ENCODE data around the gene NHS. TPM values are rescaled to one million over a fixed set of nuclear protein-coding genes. Genes with fewer than 3 reads are reported as not detected.

The NHS gene
- total RNA-seq, 1 experiment from 2014 or later, result 5.7 TPM

GRCh38 chrX:17559728-17560379 lies 184.9 kb downstream of the NHS start:
- H2AFZ ChIP-seq (ENCODE audit: low read depth, low read length, poor library complexity, severe bottlenecking), result no peak overlapping the region
- H3K9me2 ChIP-seq (ENCODE audit: insufficient read depth), result no peaks in the 10 kb centered on the region
- peaks cover 20 to 28% of the 10 kb centered on the region in 2 experiments for H3K4me1 ChIP-seq (ENCODE audit: control insufficient read depth in 1 of 2, insufficient read depth in 2 of 2, low read length in 2 of 2)
- ChIA-PET CTCF (no interaction called here), POLR2A (no interaction called here), RAD21 (ENCODE audit: low non-redundant PET in 1 of 2, low total read pairs in 2 of 2, uncharacterized antibody in 2 of 2, unreplicated experiment in 2 of 2) (no interaction called here)
- BruUV-seq (replicated peaks), result no TSS peak
- DNase-seq (ENCODE audit: low read depth, low spot score) (peak; percentile 42), ATAC-seq (peak; percentile 94)
- H3K9me3 ChIP-seq (ENCODE audit: control insufficient read depth in 1 of 2, insufficient read depth in 1 of 2, low read depth in 1 of 2, low read length in 2 of 2), result no peaks in the 10 kb centered on the region
- H3K9ac ChIP-seq (ENCODE audit: low read length), result 0 out of 2 replicates have a peak overlapping the region, but pooled peaks have one; percentile 14
- peak overlapping the region in 1 of 2 experiments; percentile 39; a peak in 2 of 4 replicates for H3K4me3 ChIP-seq (replicated peaks in 1 of 2; ENCODE audit: low read depth in 1 of 2, low read length in 2 of 2)
- H3K27me3 ChIP-seq (ENCODE audit: insufficient read depth, low read length), result no peaks in the 10 kb centered on the region
- no peaks in the 10 kb centered on the region for H3K36me3 ChIP-seq (ENCODE audit: control insufficient read depth in 1 of 2, insufficient read depth in 2 of 2, low read length in 2 of 2)
- H3K27ac ChIP-seq (ENCODE audit: low read depth, low read length), result peak overlapping the region; percentile 52
- no peaks in the 10 kb centered on the region for H4K20me1 ChIP-seq (ENCODE audit: insufficient read depth)
- H3K79me2 ChIP-seq (ENCODE audit: insufficient read depth, low read length), result no peaks in the 10 kb centered on the region
- peak overlapping the region; percentile 60 for H3K4me2 ChIP-seq (ENCODE audit: low read length)
- intact Hi-C loops (cut with micrococcal nuclease), result no loop called here
- TF ChIP-seq CTCF (IDR thresholded peaks at IDR 0.05 in 2 of 3, conservative IDR thresholded peaks at IDR 0.05 in 1 of 3; ENCODE audit: borderline replicate concordance in 1 of 3, insufficient read depth in 1 of 3, low read depth in 2 of 3, low read length in 2 of 3), result no peak
- TF ChIP-seq SP1 (IDR thresholded peaks at IDR 0.05; ENCODE audit: low read depth), result peak; percentile 60
- no peak for TF ChIP-seq ATF3 (IDR thresholded peaks at IDR 0.05)
- TF ChIP-seq EGR1 (IDR thresholded peaks at IDR 0.05; ENCODE audit: low read depth), result no peak
- TF ChIP-seq ZFX (IDR thresholded peaks at IDR 0.05), result no peak
- TF ChIP-seq POLR2A (IDR thresholded peaks at IDR 0.05; ENCODE audit: borderline replicate concordance, extremely low read depth, insufficient read depth, insufficient read length), result no peak
- no peak for TF ChIP-seq MAX (IDR thresholded peaks at IDR 0.05)
- no peak for TF ChIP-seq POLR2AphosphoS5 (IDR thresholded peaks at IDR 0.05; ENCODE audit: low read depth, low read length)
- TF ChIP-seq ZBTB33 (IDR thresholded peaks at IDR 0.05; ENCODE audit: extremely low read depth, insufficient replicate concordance, low read length), result no peak
- peak; percentile 60 for TF ChIP-seq FOSL1 (IDR thresholded peaks at IDR 0.05; ENCODE audit: low read depth)
- TF ChIP-seq SRF (IDR thresholded peaks at IDR 0.05; ENCODE audit: low read depth), result no peak
- no peak for TF ChIP-seq TCF7L2 (IDR thresholded peaks at IDR 0.05; ENCODE audit: borderline replicate concordance, extremely low read depth, insufficient read depth, insufficient read length)
- TF ChIP-seq JUND (IDR thresholded peaks at IDR 0.05), result peak; percentile 50
- no peak for TF ChIP-seq CEBPB (IDR thresholded peaks at IDR 0.05; ENCODE audit: low read depth)
- peak; percentile 28; the same call in 1 of the 2 replicates for TF ChIP-seq RAD21 (IDR thresholded peaks at IDR 0.05; ENCODE audit: low read depth)
- TF ChIP-seq EZH2phosphoT487 (IDR thresholded peaks at IDR 0.05; ENCODE audit: borderline replicate concordance), result no peak
- TF ChIP-seq REST (IDR thresholded peaks at IDR 0.05; ENCODE audit: low read depth), result no peak
- TF ChIP-seq ZNF274 (IDR thresholded peaks at IDR 0.05; ENCODE audit: low read depth, low read length), result no peak
- TF ChIP-seq ELF1 (IDR thresholded peaks at IDR 0.05; ENCODE audit: borderline replicate concordance, low read depth), result no peak
- TF ChIP-seq EZH2 (IDR thresholded peaks at IDR 0.05), result no peak
